ENCODE data around the gene SPATA2L.

DNA sequence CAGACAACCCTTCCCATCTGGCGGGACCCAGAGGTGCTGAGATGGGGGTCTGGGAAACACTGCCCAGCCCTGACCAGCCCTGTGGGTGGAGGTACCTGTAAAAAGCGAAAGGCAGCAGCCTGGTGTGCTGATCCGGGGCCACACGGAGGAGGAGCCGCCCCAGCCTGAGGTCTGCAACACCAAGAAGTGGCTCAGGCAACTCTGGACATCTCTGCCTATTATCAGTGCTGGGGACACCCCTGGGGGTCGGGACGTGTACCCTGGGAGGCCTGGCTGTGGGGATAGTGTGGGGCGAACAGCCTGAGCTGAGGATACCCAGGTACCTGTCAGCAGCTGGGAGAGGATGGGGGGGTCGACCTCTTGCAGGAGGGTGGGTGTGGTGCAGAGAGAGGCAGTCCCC, 37.9 kb upstream of the SPATA2L start:
- TF ChIP-seq, protein P1, sequence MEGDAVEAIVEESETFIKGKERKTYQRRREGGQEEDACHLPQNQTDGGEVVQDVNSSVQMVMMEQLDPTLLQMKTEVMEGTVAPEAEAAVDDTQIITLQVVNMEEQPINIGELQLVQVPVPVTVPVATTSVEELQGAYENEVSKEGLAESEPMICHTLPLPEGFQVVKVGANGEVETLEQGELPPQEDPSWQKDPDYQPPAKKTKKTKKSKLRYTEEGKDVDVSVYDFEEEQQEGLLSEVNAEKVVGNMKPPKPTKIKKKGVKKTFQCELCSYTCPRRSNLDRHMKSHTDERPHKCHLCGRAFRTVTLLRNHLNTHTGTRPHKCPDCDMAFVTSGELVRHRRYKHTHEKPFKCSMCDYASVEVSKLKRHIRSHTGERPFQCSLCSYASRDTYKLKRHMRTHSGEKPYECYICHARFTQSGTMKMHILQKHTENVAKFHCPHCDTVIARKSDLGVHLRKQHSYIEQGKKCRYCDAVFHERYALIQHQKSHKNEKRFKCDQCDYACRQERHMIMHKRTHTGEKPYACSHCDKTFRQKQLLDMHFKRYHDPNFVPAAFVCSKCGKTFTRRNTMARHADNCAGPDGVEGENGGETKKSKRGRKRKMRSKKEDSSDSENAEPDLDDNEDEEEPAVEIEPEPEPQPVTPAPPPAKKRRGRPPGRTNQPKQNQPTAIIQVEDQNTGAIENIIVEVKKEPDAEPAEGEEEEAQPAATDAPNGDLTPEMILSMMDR (conservative IDR thresholded peaks at IDR 0.05 in 1 of 2, IDR thresholded peaks at IDR 0.05 in 1 of 2; ENCODE audit: extremely low read depth in 1 of 2, insufficient read depth in 1 of 2, low read depth in 1 of 2, low read length in 2 of 2), result no peak
- TF ChIP-seq EZH2 (IDR thresholded peaks at IDR 0.05; ENCODE audit: borderline replicate concordance, low read length), result no peak
